Testis (tissue), 2 donors: ENCODE data around the gene ANO7.

Experiments
- CTCF ChIP-seq, 3 experiments: fragments of 450-650 bp in 2 of 3; fragments of 200-600 bp in 1 of 3; sonication (generic) in 1 of 3; IDR thresholded peaks; one replicate each; pipeline ENCODE4 v1.5.1; 2016 to 2019; ENCODE audit warnings: antibody characterized with exemption in 3 of 3, mild to moderate bottlenecking in 2 of 3, moderate library complexity in 1 of 3
- POLR2A ChIP-seq: fragments of 450-650 bp; IDR thresholded peaks from one replicate; pipeline ENCODE4 v1.6.1; 2017; ENCODE audit warnings: antibody characterized with exemption, mild to moderate bottlenecking, moderate library complexity

GRCh38 chr2:241187918-241188234 is 601 bp upstream of the ANO7 start:
- TF ChIP-seq POLR2A (no peak), CTCF (IDR thresholded peaks at IDR 0.05) (no peak)
